HepG2 (cell line): ENCODE measurements around the gene SFT2D1. TPM values are rescaled to one million over a fixed set of nuclear protein-coding genes. Genes with fewer than 3 reads are reported as not detected.
A peak's percentile ranks its signal among the peaks of the same experiment; 100 is the strongest.

Experiments
- ATF1 ChIP-seq: IDR thresholded peaks from 2 replicates; pipeline ENCODE4 v1.6.1; 2016; ENCODE audit warnings: mild to moderate bottlenecking, control low read depth
- EEA1 ChIP-seq: sonication (generic); formaldehyde crosslinking; IDR thresholded peaks from 2 replicates; pipeline ENCODE4 v1.5.1; 2020; ENCODE audit warnings: mild to moderate bottlenecking, missing genetic modification reagents, borderline replicate concordance
- FOXJ3 ChIP-seq: sonication (generic); formaldehyde crosslinking; IDR thresholded peaks from 2 replicates; pipeline ENCODE4 v1.4.0; 2020; ENCODE audit warnings: missing genetic modification reagents, mild to moderate bottlenecking, borderline replicate concordance
- FOXO4 ChIP-seq: sonication (generic); formaldehyde crosslinking; conservative IDR thresholded peaks from 2 replicates; pipeline ENCODE4 v1.8.1; 2023; ENCODE audit warnings: missing genetic modification reagents
- HOMEZ ChIP-seq: IDR thresholded peaks from 2 replicates; pipeline ENCODE4 v1.6.1; 2016; ENCODE audit warnings: low read depth
- KAT2B ChIP-seq: fragments of 150-350 bp; IDR thresholded peaks from 2 replicates; pipeline ENCODE4 v1.6.1; 2014; ENCODE audit warnings: low read depth, low read length, borderline replicate concordance
- KLF16 ChIP-seq, 2 experiments: sonication (generic) in 1 of 2; formaldehyde crosslinking in 1 of 2; IDR thresholded peaks; 2 replicates each; pipeline versions ENCODE4 v1.6.1 to v1.8.0; 2016 to 2023; ENCODE audit warnings: missing genetic modification reagents in 2 of 2, missing compliant biosample characterization in 1 of 2
- NR0B2 ChIP-seq: sonication (generic); formaldehyde crosslinking; IDR thresholded peaks from 2 replicates; pipeline ENCODE4 v1.4.0; 2020; ENCODE audit warnings: mild to moderate bottlenecking, missing genetic modification reagents
- SMC3 ChIP-seq: IDR thresholded peaks from 2 replicates; pipeline ENCODE4 v1.6.1; 2011; ENCODE audit warnings: low read length, improper control_type of control experiment
- SYNCRIP ChIP-seq: fragments of 200-400 bp; formaldehyde crosslinking; IDR thresholded peaks from 2 replicates; pipeline ENCODE4 v1.6.1; 2018; ENCODE audit warnings: mild to moderate bottlenecking, low read depth, low read length; ENCODE audit not compliant: insufficient read depth
- TCF7 ChIP-seq: sonication (generic); IDR thresholded peaks from 2 replicates; pipeline ENCODE4 v1.6.1; 2016; ENCODE audit warnings: antibody characterized with exemption, low read depth
- THAP11 ChIP-seq: IDR thresholded peaks from 2 replicates; pipeline ENCODE4 v1.6.1; 2016; ENCODE audit warnings: missing biosample characterization, missing genetic modification reagents
- TOE1 ChIP-seq: sonication (generic); formaldehyde crosslinking; IDR thresholded peaks from 2 replicates; pipeline ENCODE4 v1.4.0; 2020; ENCODE audit warnings: mild to moderate bottlenecking, missing genetic modification reagents
- ZBTB25 ChIP-seq: IDR thresholded peaks from 2 replicates; pipeline ENCODE4 v1.6.1; 2018; ENCODE audit warnings: missing genetic modification reagents
- ZBTB7A ChIP-seq: sonication (generic); formaldehyde crosslinking; IDR thresholded peaks from 2 replicates; pipeline ENCODE4 v1.8.0; 2022; ENCODE audit warnings: mild to moderate bottlenecking, missing genetic modification reagents
- ZMYM2 ChIP-seq: sonication (generic); formaldehyde crosslinking; IDR thresholded peaks from 2 replicates; pipeline ENCODE4 v1.8.0; 2022; ENCODE audit warnings: mild to moderate bottlenecking, missing genetic modification reagents
- ZNF350 ChIP-seq: sonication (generic); formaldehyde crosslinking; IDR thresholded peaks from 2 replicates; pipeline ENCODE4 v1.4.0; 2020; ENCODE audit warnings: mild to moderate bottlenecking, low read depth, missing genetic modification reagents, borderline replicate concordance
- ZNF557 ChIP-seq: sonication (generic); formaldehyde crosslinking; IDR thresholded peaks from 2 replicates; pipeline ENCODE4 v1.4.0; 2020; ENCODE audit warnings: missing genetic modification reagents
- ZNF616 ChIP-seq: sonication (generic); formaldehyde crosslinking; IDR thresholded peaks from 2 replicates; pipeline ENCODE4 v1.5.0; 2020; ENCODE audit warnings: low read depth, mild to moderate bottlenecking, missing genetic modification reagents
- polyA plus RNA-seq, 8 experiments: library from polyadenylated mRNA; depleted of rRNA in 3 of 8; stranded (reverse) in 7 of 8; unstranded in 1 of 8; fragments of >200 nt; fragmentation: Illumina TruSeq in 4 of 8; extraction: Trizol in 4 of 8; gene quantifications; 2 replicates each; pipeline versions ENCODE4 v1.2.1 to v1.2.3, GENCODE V29; 2011 to 2016; ENCODE audit warnings: low read depth in 4 of 8, missing spikeins in 1 of 8, mixed read lengths in 1 of 8; ENCODE audit not compliant: insufficient read depth in 1 of 8
- total RNA-seq, 5 experiments: library from RNA; depleted of rRNA; stranded (reverse); fragments of >200 nt; fragmentation: Illumina TruSeq; extraction: Trizol; gene quantifications; 2 replicates each; pipeline ENCODE4 v1.2.3, GENCODE V29; 2016; ENCODE audit warnings: low read depth in 1 of 5

SFT2D1 gene
- total and polyA plus RNA-seq, 2 of the 13 experiments (the other 11 are each of a cell fraction or from before 2014, with no cell fraction given): 115 to 147 TPM

GRCh38 chr6:166381733-166382499 is 39.6 kb upstream of the SFT2D1 start (continued):
- TF ChIP-seq ZNF557 (CRISPR knock-in tag): no peak
- TF ChIP-seq NR0B2 (CRISPR knock-in tag): no peak
- no peak for TF ChIP-seq SYNCRIP
- peak; percentile 78; the same call in 1 of the 2 replicates for TF ChIP-seq ZNF350 (CRISPR knock-in tag)
- peak; percentile 93 for TF ChIP-seq TOE1 (CRISPR knock-in tag)
- no peak for TF ChIP-seq KAT2B
- TF ChIP-seq KLF16 (CRISPR knock-in tag; IDR thresholded peaks at IDR 0.05): peak in 1 of 2 experiments; percentile 65; a peak in 1 of 4 replicates
- 0 out of 2 replicates have a peak, but pooled peaks have one; percentile 1 for TF ChIP-seq FOXO4
- TF ChIP-seq ATF1 (CRISPR knock-in tag): no peak
- TF ChIP-seq ZNF616 (CRISPR knock-in tag): peak; percentile 63; the same call in 1 of the 2 replicates
- TF ChIP-seq ZMYM2 (CRISPR knock-in tag): no peak
- TF ChIP-seq ZBTB7A (CRISPR knock-in tag): peak; percentile 86
- TF ChIP-seq HOMEZ (CRISPR knock-in tag): 0 out of 2 replicates have a peak, but pooled peaks have one; percentile 52
- TF ChIP-seq TCF7: no peak
- TF ChIP-seq FOXJ3 (CRISPR knock-in tag): no peak
- peak; percentile 80; the same call in 1 of the 2 replicates for TF ChIP-seq ZBTB25 (CRISPR knock-in tag)
- TF ChIP-seq EEA1 (CRISPR knock-in tag): peak; percentile 81; the same call in 1 of the 2 replicates
- peak; percentile 68 for TF ChIP-seq THAP11 (CRISPR knock-in tag)
- peak; percentile 22; the same call in 1 of the 2 replicates for TF ChIP-seq SMC3
